ENCODE results near the gene LENG1.

GRCh38 chr19:54128796-54129616, 30.5 kb downstream of the LENG1 start:
- TF ChIP-seq CTCF (IDR thresholded peaks at IDR 0.05), result no peak
- no peak for TF ChIP-seq EZH2 (IDR thresholded peaks at IDR 0.05)
